A549 (cell line): ENCODE results near the gene APBB2. TPM values are rescaled to one million over a fixed set of nuclear protein-coding genes. Genes with fewer than 3 reads are reported as not detected.

Experiments
- ATAC-seq, 2 experiments: fragments of 200-7000 bp in 1 of 2; fragments of >200 bp in 1 of 2; cut with Nextera tagmentation in 1 of 2; cut with Tn5 transposase in 1 of 2; 3 replicates each; pipeline versions ENCODE4 v1.8.0 to v1.9.1; 2018 to 2020; ENCODE audit warnings: mild to moderate bottlenecking in 1 of 2, moderate library complexity in 1 of 2
- CTCF ChIA-PET: fragments of 300-600 bp; sonication (Branson Sonifier 250); formaldehyde crosslinking; extraction: SDS; loops from one replicate; lab custom pipeline; 2021; ENCODE audit warnings: antibody characterized with exemption, inconsistent platforms; lab: Yijun Ruan, JAX
- POLR2A ChIA-PET: fragments of 350-600 bp; formaldehyde crosslinking; extraction: SDS; loops from one replicate; lab custom pipeline; 2021; ENCODE audit warnings: antibody characterized with exemption, inconsistent platforms; lab: Yijun Ruan, JAX
- DNase-seq, 2 experiments: peaks; one replicate each; pipeline versions ENCODE4 v3.0.0 to v3.0.0-alpha.2; 2011 to 2016; ENCODE audit warnings: low read depth in 1 of 2, low spot score in 1 of 2
- FAIRE-seq: peaks from 2 replicates; lab custom pipeline; 2011; peaks lifted over from hg19 to GRCh38; lab: Jason Lieb, UNC
- H3K27ac ChIP-seq, 2 experiments: fragments of >200 bp; sonication (Bioruptor Twin); formaldehyde crosslinking; 3 replicates each; pipeline ENCODE4 v1.5.1; 2016 to 2017
- H3K4me1 ChIP-seq: fragments of >200 bp; sonication (Bioruptor Twin); formaldehyde crosslinking; 3 replicates; pipeline ENCODE4 v1.6.1; 2016
- H3K4me2 ChIP-seq: fragments of >200 bp; sonication (Bioruptor Twin); formaldehyde crosslinking; 3 replicates; pipeline ENCODE4 v1.6.1; 2016
- H3K4me3 ChIP-seq: fragments of >200 bp; sonication (Bioruptor Twin); formaldehyde crosslinking; 3 replicates; pipeline ENCODE4 v1.5.1; 2016
- H3K9me3 ChIP-seq: fragments of >200 bp; sonication (Bioruptor Twin); formaldehyde crosslinking; 3 replicates; pipeline ENCODE4 v1.6.1; 2016
- BHLHE40 ChIP-seq: IDR thresholded peaks from 2 replicates; pipeline ENCODE4 v1.6.1; 2012; ENCODE audit warnings: low read depth, low read length, inconsistent platforms
- CBX2 ChIP-seq: fragments of 200-600 bp; sonication (generic); IDR thresholded peaks from 2 replicates; pipeline ENCODE4 v1.6.1; 2016; ENCODE audit warnings: low read depth, mild to moderate bottlenecking, borderline replicate concordance
- CHD4 ChIP-seq: fragments of 200-600 bp; sonication (generic); IDR thresholded peaks from 2 replicates; pipeline ENCODE4 v1.6.1; 2016; ENCODE audit warnings: antibody characterized with exemption, mild to moderate bottlenecking, borderline replicate concordance
- EHF ChIP-seq: fragments of 250-450 bp; sonication (Bioruptor Pico); IDR thresholded peaks from 2 replicates; pipeline ENCODE4 v1.5.0; 2020; ENCODE audit warnings: mild to moderate bottlenecking
- EHMT2 ChIP-seq: fragments of 200-600 bp; sonication (generic); IDR thresholded peaks from 2 replicates; pipeline ENCODE4 v1.6.1; 2016; ENCODE audit warnings: antibody characterized with exemption, low read depth, mild to moderate bottlenecking, moderate library complexity
- ESRRA ChIP-seq: fragments of 150-350 bp; IDR thresholded peaks from 2 replicates; pipeline ENCODE4 v1.6.1; 2014; ENCODE audit warnings: mild to moderate bottlenecking, low read length, borderline replicate concordance
- FOXS1 ChIP-seq: fragments of 250-450 bp; sonication (Bioruptor Pico); IDR thresholded peaks from 2 replicates; pipeline ENCODE4 v1.5.0; 2020; ENCODE audit warnings: mild to moderate bottlenecking, moderate library complexity
- GATA3 ChIP-seq: IDR thresholded peaks from 2 replicates; pipeline ENCODE4 v1.6.1; 2012; ENCODE audit warnings: borderline replicate concordance
- HEYL ChIP-seq: fragments of 250-450 bp; sonication (Bioruptor Pico); IDR thresholded peaks from 2 replicates; pipeline ENCODE4 v1.8.0; 2021; ENCODE audit warnings: mild to moderate bottlenecking, moderate library complexity
- HOXB13 ChIP-seq: fragments of 250-450 bp; sonication (Bioruptor Pico); IDR thresholded peaks from 2 replicates; pipeline ENCODE4 v1.5.0; 2020; ENCODE audit warnings: low read depth, mild to moderate bottlenecking, moderate library complexity
- JUN ChIP-seq, 2 experiments: fragments of >200 bp; sonication (Bioruptor Twin); formaldehyde crosslinking; IDR thresholded peaks; 2 replicates in 1 of 2; 3 replicates in 1 of 2; pipeline ENCODE4 v1.6.1; 2016 to 2017
- JUNB ChIP-seq: fragments of >200 bp; sonication (Bioruptor Twin); formaldehyde crosslinking; IDR thresholded peaks from 2 replicates; pipeline ENCODE4 v1.6.1; 2016
- MAFK ChIP-seq: fragments of 450-650 bp; IDR thresholded peaks from 2 replicates; pipeline ENCODE4 v1.6.1; 2014; ENCODE audit not compliant: partially characterized antibody
- NPAS2 ChIP-seq: fragments of 250-450 bp; sonication (Bioruptor Pico); IDR thresholded peaks from 2 replicates; pipeline ENCODE4 v1.8.0; 2022; ENCODE audit warnings: mild to moderate bottlenecking, moderate library complexity, borderline replicate concordance
- RFX5 ChIP-seq: fragments of 450-650 bp; IDR thresholded peaks from 2 replicates; pipeline ENCODE4 v1.7.1; 2014; ENCODE audit warnings: antibody characterized with exemption, mild to moderate bottlenecking, moderate library complexity
- RNF2 ChIP-seq: fragments of 200-600 bp; sonication (generic); IDR thresholded peaks from 2 replicates; pipeline ENCODE4 v1.6.1; 2016; ENCODE audit warnings: low read depth, mild to moderate bottlenecking, antibody characterized with exemption, moderate library complexity, borderline replicate concordance
- SREBF2 ChIP-seq: fragments of 450-650 bp; IDR thresholded peaks from 2 replicates; pipeline ENCODE4 v1.6.1; 2014; ENCODE audit warnings: mild to moderate bottlenecking, moderate library complexity
- ZFP36 ChIP-seq: fragments of 450-650 bp; IDR thresholded peaks from 2 replicates; pipeline ENCODE4 v1.6.1; 2014; ENCODE audit warnings: borderline replicate concordance; ENCODE audit not compliant: partially characterized antibody
- ZNF302 ChIP-seq: fragments of 250-450 bp; sonication (Bioruptor Pico); IDR thresholded peaks from 2 replicates; pipeline ENCODE4 v1.9.0; 2021; ENCODE audit warnings: inconsistent platforms, mild to moderate bottlenecking, moderate library complexity
- WGBS: methylation state at CpG from one replicate; pipeline ENCODE4 v1.1.6; 2017; ENCODE audit errors: missing lambda C conversion rate; 5-methylcytosine and 5-hydroxymethylcytosine counted together
- polyA plus RNA-seq, 4 experiments: library from polyadenylated mRNA; depleted of rRNA in 3 of 4; stranded (reverse); fragments of >200 nt; fragmentation: RNase III in 1 of 4; extraction: RNeasy Plus Mini Kit Qiagen cat#74134 plus additional on column Dnase treatment in 1 of 4; gene quantifications; 2 replicates in 3 of 4; 3 replicates in 1 of 4; pipeline ENCODE4 v1.2.3, GENCODE V29; 2011 to 2017
- TF ChIP-seq, protein P1 (sequence below): fragments of 150-350 bp; IDR thresholded peaks from 2 replicates; pipeline ENCODE4 v1.6.1; 2014; ENCODE audit warnings: low read depth, mild to moderate bottlenecking, low read length
- TF ChIP-seq, protein P2 (sequence below): IDR thresholded peaks from 2 replicates; pipeline ENCODE4 v1.6.1; 2012
- TF ChIP-seq, protein P3 (sequence below): fragments of >200 bp; sonication (Bioruptor Twin); formaldehyde crosslinking; IDR thresholded peaks from 3 replicates; pipeline ENCODE4 v1.6.1; 2016
- TF ChIP-seq, protein P4 (sequence below): fragments of 450-650 bp; IDR thresholded peaks from 2 replicates; pipeline ENCODE4 v1.6.1; 2014; ENCODE audit warnings: antibody characterized with exemption
- TF ChIP-seq, protein P5 (sequence below): IDR thresholded peaks from 2 replicates; pipeline ENCODE4 v1.6.1; 2012

Gene APBB2
- polyA plus RNA-seq, 2 of the 4 experiments (the other 2 are of a cell fraction) = 8.3 to 31.9 TPM

DNA sequence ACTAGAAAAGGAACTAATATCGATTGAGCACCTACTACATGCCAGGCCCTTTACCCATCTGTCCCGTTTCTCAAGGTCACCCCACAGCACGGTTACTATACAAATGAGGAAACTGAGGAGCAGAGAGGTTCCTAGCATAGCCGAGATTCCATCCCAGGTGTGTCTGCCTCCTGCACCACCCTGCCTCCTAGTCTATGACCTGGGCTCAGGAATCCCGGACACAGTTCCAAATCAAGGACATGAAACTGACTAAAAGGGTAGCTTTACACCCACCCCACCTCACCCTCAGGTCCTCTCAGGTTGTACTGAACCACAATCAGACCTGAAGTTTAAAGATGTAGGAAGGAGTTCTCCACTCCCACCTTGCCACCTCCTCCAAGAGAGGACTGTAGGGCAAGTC is 55.6 kb downstream of the APBB2 start:
- ATAC-seq (no peak), DNase-seq (no peak), FAIRE-seq (no peak)
- Histone ChIP-seq H3K4me1 (peaks cover 42% of the 10 kb centered on the region), H3K4me2 (no peak overlapping the region), H3K27ac (peak overlapping the region; percentile 32 to 77; a peak in 4 of 6 replicates), H3K4me3 (no peak overlapping the region), H3K9me3 (no peaks in the 10 kb centered on the region)
- WGBS = 95% methylated on average over 5 of the region's 5 CpGs
- CTCF ChIA-PET = no interaction called here
- no peak for TF ChIP-seq CHD4
- TF ChIP-seq NPAS2 (CRISPR knock-in tag) = no peak
- no peak for TF ChIP-seq ZFP36
- TF ChIP-seq, protein P1, sequence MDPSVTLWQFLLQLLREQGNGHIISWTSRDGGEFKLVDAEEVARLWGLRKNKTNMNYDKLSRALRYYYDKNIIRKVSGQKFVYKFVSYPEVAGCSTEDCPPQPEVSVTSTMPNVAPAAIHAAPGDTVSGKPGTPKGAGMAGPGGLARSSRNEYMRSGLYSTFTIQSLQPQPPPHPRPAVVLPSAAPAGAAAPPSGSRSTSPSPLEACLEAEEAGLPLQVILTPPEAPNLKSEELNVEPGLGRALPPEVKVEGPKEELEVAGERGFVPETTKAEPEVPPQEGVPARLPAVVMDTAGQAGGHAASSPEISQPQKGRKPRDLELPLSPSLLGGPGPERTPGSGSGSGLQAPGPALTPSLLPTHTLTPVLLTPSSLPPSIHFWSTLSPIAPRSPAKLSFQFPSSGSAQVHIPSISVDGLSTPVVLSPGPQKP = no peak
- TF ChIP-seq JUN (IDR thresholded peaks at IDR 0.05) = no peak
- no peak for TF ChIP-seq GATA3
- TF ChIP-seq, protein P2, sequence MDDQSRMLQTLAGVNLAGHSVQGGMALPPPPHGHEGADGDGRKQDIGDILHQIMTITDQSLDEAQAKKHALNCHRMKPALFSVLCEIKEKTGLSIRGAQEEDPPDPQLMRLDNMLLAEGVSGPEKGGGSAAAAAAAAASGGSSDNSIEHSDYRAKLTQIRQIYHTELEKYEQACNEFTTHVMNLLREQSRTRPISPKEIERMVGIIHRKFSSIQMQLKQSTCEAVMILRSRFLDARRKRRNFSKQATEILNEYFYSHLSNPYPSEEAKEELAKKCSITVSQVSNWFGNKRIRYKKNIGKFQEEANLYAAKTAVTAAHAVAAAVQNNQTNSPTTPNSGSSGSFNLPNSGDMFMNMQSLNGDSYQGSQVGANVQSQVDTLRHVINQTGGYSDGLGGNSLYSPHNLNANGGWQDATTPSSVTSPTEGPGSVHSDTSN = no peak
- POLR2A ChIA-PET = no interaction called here

DNA sequence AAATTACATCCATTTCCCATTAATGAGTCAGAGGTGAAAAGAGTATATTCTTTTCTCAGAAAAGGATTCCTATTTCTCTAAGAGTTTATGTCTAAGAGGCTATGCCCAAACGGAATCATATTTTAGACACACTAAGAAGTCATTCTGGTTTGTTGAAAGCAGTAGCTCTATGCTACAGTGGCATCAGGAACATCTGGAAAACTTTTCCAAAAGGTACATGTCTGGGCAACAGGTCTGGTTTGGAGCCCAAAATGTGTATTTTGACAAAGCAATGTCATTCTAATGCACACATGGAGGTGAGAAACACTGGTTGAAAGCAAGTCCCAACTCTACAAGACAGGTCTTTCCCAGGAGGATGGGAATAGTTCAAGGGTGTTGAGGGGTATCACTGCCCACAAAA is 56.1 kb downstream of the APBB2 start:
- TF ChIP-seq MAFK (no peak), HEYL (CRISPR knock-in tag) (no peak), RFX5 (no peak), RNF2 (no peak), GATA3 (no peak), FOXS1 (CRISPR knock-in tag) (no peak), EHF (no peak), SREBF2 (no peak), HOXB13 (no peak), ESRRA (no peak), BHLHE40 (no peak), ZFP36 (no peak), ZNF302 (CRISPR knock-in tag) (no peak), CBX2 (no peak), EHMT2 (no peak), JUNB (no peak)
- TF ChIP-seq, protein P3, sequence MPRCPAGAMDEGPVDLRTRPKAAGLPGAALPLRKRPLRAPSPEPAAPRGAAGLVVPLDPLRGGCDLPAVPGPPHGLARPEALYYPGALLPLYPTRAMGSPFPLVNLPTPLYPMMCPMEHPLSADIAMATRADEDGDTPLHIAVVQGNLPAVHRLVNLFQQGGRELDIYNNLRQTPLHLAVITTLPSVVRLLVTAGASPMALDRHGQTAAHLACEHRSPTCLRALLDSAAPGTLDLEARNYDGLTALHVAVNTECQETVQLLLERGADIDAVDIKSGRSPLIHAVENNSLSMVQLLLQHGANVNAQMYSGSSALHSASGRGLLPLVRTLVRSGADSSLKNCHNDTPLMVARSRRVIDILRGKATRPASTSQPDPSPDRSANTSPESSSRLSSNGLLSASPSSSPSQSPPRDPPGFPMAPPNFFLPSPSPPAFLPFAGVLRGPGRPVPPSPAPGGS = no peak
- TF ChIP-seq, protein P1 = no peak
- TF ChIP-seq, protein P4, sequence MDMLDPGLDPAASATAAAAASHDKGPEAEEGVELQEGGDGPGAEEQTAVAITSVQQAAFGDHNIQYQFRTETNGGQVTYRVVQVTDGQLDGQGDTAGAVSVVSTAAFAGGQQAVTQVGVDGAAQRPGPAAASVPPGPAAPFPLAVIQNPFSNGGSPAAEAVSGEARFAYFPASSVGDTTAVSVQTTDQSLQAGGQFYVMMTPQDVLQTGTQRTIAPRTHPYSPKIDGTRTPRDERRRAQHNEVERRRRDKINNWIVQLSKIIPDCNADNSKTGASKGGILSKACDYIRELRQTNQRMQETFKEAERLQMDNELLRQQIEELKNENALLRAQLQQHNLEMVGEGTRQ = no peak
- TF ChIP-seq, protein P5, sequence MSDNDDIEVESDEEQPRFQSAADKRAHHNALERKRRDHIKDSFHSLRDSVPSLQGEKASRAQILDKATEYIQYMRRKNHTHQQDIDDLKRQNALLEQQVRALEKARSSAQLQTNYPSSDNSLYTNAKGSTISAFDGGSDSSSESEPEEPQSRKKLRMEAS = no peak
- CTCF ChIA-PET = no interaction called here
- WGBS = 42% methylated on average over 1 of the region's 1 CpG
- no peak for ATAC-seq
- DNase-seq = no peak
- H3K4me1 ChIP-seq = peaks cover 42% of the 10 kb centered on the region
- H3K4me3 ChIP-seq = no peak overlapping the region
- POLR2A ChIA-PET = no interaction called here
- no peaks in the 10 kb centered on the region for H3K9me3 ChIP-seq
- H3K4me2 ChIP-seq = 0 out of 3 replicates have a peak overlapping the region, but pooled peaks have one; percentile 9
- peak overlapping the region in 1 of 2 experiments; percentile 32; a peak in 3 of 6 replicates for H3K27ac ChIP-seq
- no peak for FAIRE-seq
